Endothelial cell of umbilical vein (primary cell): ENCODE data around the gene MAP3K4. TPM values are rescaled to one million over a fixed set of nuclear protein-coding genes. Genes with fewer than 3 reads are reported as not detected.

Source experiments
- BruUV-seq: library from RNA; stranded (reverse); fragments of 400-500 nt; replicated peaks from 2 replicates; lab custom pipeline; 2021; lab: Mats Ljungman, UMichigan
- CTCF ChIA-PET: fragments of 300-600, 350-600 bp; sonication (Branson Sonifier 250); formaldehyde crosslinking; loops from one replicate; lab custom pipeline; 2021; ENCODE audit warnings: antibody characterized with exemption, inconsistent platforms; lab: Charles Lee
- POLR2A ChIA-PET: fragments of 300-600, 350-600 bp; sonication (Branson Sonifier 250); formaldehyde crosslinking; loops from one replicate; lab custom pipeline; 2021; ENCODE audit warnings: antibody characterized with exemption, inconsistent platforms; lab: Charles Lee
- DNase-seq: peaks from one replicate; pipeline ENCODE4 v3.0.0-alpha.2; 2011; ENCODE audit warnings: low read depth, low spot score
- FAIRE-seq: peaks from 2 replicates; lab custom pipeline; 2011; peaks lifted over from hg19 to GRCh38; lab: Jason Lieb, UNC
- H2AFZ ChIP-seq: 2 replicates; pipeline ENCODE4 v1.6.0; 2012; ENCODE audit warnings: low read depth, low read length, control low read depth, inconsistent platforms
- H3K27ac ChIP-seq: 2 replicates; pipeline ENCODE4 v1.5.1; 2011; ENCODE audit warnings: low read depth, mild to moderate bottlenecking, control low read depth, low read length, moderate library complexity; ENCODE audit not compliant: insufficient read depth
- H3K27me3 ChIP-seq, 2 experiments: 2 replicates each; pipeline versions ENCODE4 v1.6.0 to v1.6.1; 2011; ENCODE audit warnings: low read length in 2 of 2, mixed read lengths in 1 of 2; ENCODE audit not compliant: control insufficient read depth in 2 of 2, insufficient read depth in 2 of 2
- H3K36me3 ChIP-seq, 2 experiments: 2 replicates in 1 of 2; 3 replicates in 1 of 2; pipeline ENCODE4 v1.5.1; 2011; ENCODE audit warnings: low read length in 2 of 2, mild to moderate bottlenecking in 1 of 2, moderate library complexity in 1 of 2; ENCODE audit not compliant: control insufficient read depth in 2 of 2, insufficient read depth in 2 of 2; ENCODE audit errors: extremely low read depth in 1 of 2
- H3K4me1 ChIP-seq: 3 replicates; pipeline ENCODE4 v1.5.1; 2011; ENCODE audit warnings: mild to moderate bottlenecking, low read length; ENCODE audit not compliant: control insufficient read depth, insufficient read depth; ENCODE audit errors: extremely low read depth
- H3K4me2 ChIP-seq: 2 replicates; pipeline ENCODE4 v1.6.1; 2011; ENCODE audit warnings: low read length, control low read depth, mixed read lengths; ENCODE audit not compliant: insufficient read depth
- H3K4me3 ChIP-seq, 3 experiments: fragments of 200-600 bp in 1 of 3; sonication (generic), shearing (Covaris generic) in 1 of 3; replicated peaks in 1 of 3; 2 replicates each; pipeline ENCODE4 v1.5.1; 2011 to 2016; ENCODE audit warnings: control low read depth in 3 of 3, low read length in 3 of 3, mild to moderate bottlenecking in 2 of 3, inconsistent platforms in 1 of 3, low read depth in 1 of 3, moderate library complexity in 1 of 3; ENCODE audit not compliant: insufficient read depth in 1 of 3
- H3K79me2 ChIP-seq: 2 replicates; pipeline ENCODE4 v1.6.0; 2012; ENCODE audit warnings: low read length, inconsistent platforms; ENCODE audit not compliant: control insufficient read depth, insufficient read depth
- H3K9ac ChIP-seq: replicated peaks from 2 replicates; pipeline ENCODE3; 2011; ENCODE audit warnings: low read length, control low read depth; ENCODE audit not compliant: insufficient read depth; ENCODE audit errors: extremely low read depth
- H3K9me1 ChIP-seq: replicated peaks from 3 replicates; pipeline ENCODE4 v1.6.0; 2011; ENCODE audit warnings: mild to moderate bottlenecking, low read length; ENCODE audit not compliant: control insufficient read depth, insufficient read depth; ENCODE audit errors: extremely low read depth
- H3K9me3 ChIP-seq: replicated peaks from 2 replicates; pipeline ENCODE4 v1.5.1; 2012; ENCODE audit warnings: low read length, inconsistent platforms; ENCODE audit not compliant: control insufficient read depth, insufficient read depth
- H4K20me1 ChIP-seq: replicated peaks from 2 replicates; pipeline ENCODE3; 2011; ENCODE audit warnings: mild to moderate bottlenecking, low read length; ENCODE audit not compliant: control insufficient read depth, insufficient read depth; ENCODE audit errors: extremely low read depth
- CTCF ChIP-seq, 2 donors: IDR thresholded peaks; 1 replicate in 1 of 2; 2 replicates in 1 of 2; pipeline ENCODE4 v1.5.1; 2011; ENCODE audit warnings: low read length in 2 of 2, mild to moderate bottlenecking in 2 of 2, moderate library complexity in 2 of 2, control low read depth in 1 of 2, inconsistent platforms in 1 of 2, low read depth in 1 of 2; ENCODE audit not compliant: insufficient read depth in 1 of 2; ENCODE audit errors: extremely low read depth in 1 of 2
- FOS ChIP-seq: IDR thresholded peaks from 2 replicates; pipeline ENCODE4 v1.6.1; 2011; ENCODE audit warnings: mild to moderate bottlenecking, low read length, moderate library complexity, borderline replicate concordance; ENCODE audit not compliant: insufficient read depth
- GATA2 ChIP-seq: IDR thresholded peaks from 2 replicates; pipeline ENCODE4 v1.7.0; 2011; ENCODE audit warnings: low read depth, mild to moderate bottlenecking, moderate library complexity, mixed read lengths, low read length; ENCODE audit not compliant: insufficient read length, insufficient read depth
- JUN ChIP-seq: IDR thresholded peaks from 2 replicates; pipeline ENCODE4 v1.6.1; 2011; ENCODE audit warnings: borderline replicate concordance, low read depth; ENCODE audit not compliant: insufficient read length, insufficient read depth
- MYC ChIP-seq: IDR thresholded peaks from one replicate; pipeline ENCODE4 v1.6.1; 2011; ENCODE audit warnings: mild to moderate bottlenecking, low read depth, low read length
- POLR2A ChIP-seq: IDR thresholded peaks from 2 replicates; pipeline ENCODE4 v1.6.1; 2012; ENCODE audit warnings: low read depth, mild to moderate bottlenecking, control low read depth, low read length
- POLR2AphosphoS5 ChIP-seq: IDR thresholded peaks from 2 replicates; pipeline ENCODE4 v1.6.1; 2012; ENCODE audit warnings: low read depth, mild to moderate bottlenecking, control low read depth, low read length, moderate library complexity; ENCODE audit not compliant: insufficient read depth
- dilution Hi-C: fragments of 300-500 bp; cut with MboI; formaldehyde crosslinking; loops from one replicate; pipeline ENCODE4 v1.15.0; 2019; ENCODE audit warnings: low sequenced_read_pairs; ENCODE audit not compliant: extremely low pct_ligation_motif_present
- intact Hi-C: fragments of 100-400 bp; cut with micrococcal nuclease; formaldehyde crosslinking; loops from one replicate; pipeline ENCODE4 v1.10.0; 2022
- polyA plus RNA-seq, 4 experiments: library from polyadenylated mRNA; depleted of rRNA in 3 of 4; stranded (reverse) in 3 of 4; unstranded in 1 of 4; fragments of >200 nt; gene quantifications; 2 replicates each; pipeline versions ENCODE4 v1.2.1 to v1.2.3, GENCODE V29; 2011 to 2012; ENCODE audit warnings: missing spikeins in 1 of 4
- total RNA-seq: library from RNA; stranded (reverse); gene quantifications from 2 replicates; pipeline ENCODE4 v1.2.3, GENCODE V29; 2021

The MAP3K4 gene
- total and polyA plus RNA-seq, 2 donors (not counting 3 experiments of a cell fraction or from before 2014, with no cell fraction given), result 10.8 to 42.3 TPM

- CTCF ChIA-PET, result interaction anchor here (0.7 to 7.8 kb wide), 4 partner anchors 10 to 219 kb away, joined by 3 to 142 read pairs (median 4); partner anchors contain the start of gene AGPAT4
- Histone ChIP-seq H3K9me3 (no peaks in the 10 kb centered on the region), H3K9me1 (no peaks in the 10 kb centered on the region), H3K9ac (no peak overlapping the region), H3K27ac (no peak overlapping the region), H3K79me2 (no peaks in the 10 kb centered on the region), H3K36me3 (peaks cover 0 to 2% of the 10 kb centered on the region in 2 experiments), H4K20me1 (no peaks in the 10 kb centered on the region), H3K4me3 (no peak overlapping the region), H3K27me3 (no peaks in the 10 kb centered on the region), H3K4me2 (no peak overlapping the region), H3K4me1 (no peaks in the 10 kb centered on the region), H2AFZ (no peak overlapping the region)
- DNase-seq (no peak), FAIRE-seq (no peak)
- TF ChIP-seq CTCF (IDR thresholded peaks at IDR 0.05; ENCODE audit: extremely low read depth in 1 of 2, insufficient read depth in 1 of 2, low read depth in 1 of 2, low read length in 2 of 2) (peak; percentile 15 to 54), JUN (no peak), POLR2A (no peak)
- POLR2A ChIA-PET, result no interaction called here
- dilution Hi-C loops, result no loop called here
- intact Hi-C loops, result loop anchor here (1.0 kb wide), 1 partner anchor 218 kb away; no protein-coding TSS in a partner anchor
- BruUV-seq, result no TSS peak
Observed at GRCh38 chr6:161152907-161153662, 161.5 kb downstream of the MAP3K4 start.

GRCh38 chr6:161153725-161154124, 162.2 kb downstream of the MAP3K4 start:
- no peak overlapping the region for H3K27ac ChIP-seq
- no peak for FAIRE-seq
- no peaks in the 10 kb centered on the region for H3K27me3 ChIP-seq
- no peaks in the 10 kb centered on the region for H3K79me2 ChIP-seq
- H3K36me3 ChIP-seq, result peaks cover 0 to 2% of the 10 kb centered on the region in 2 experiments
- no TSS peak for BruUV-seq
- no peaks in the 10 kb centered on the region for H3K9me3 ChIP-seq
- no peaks in the 10 kb centered on the region for H3K4me1 ChIP-seq
- POLR2A ChIA-PET, result no interaction called here
- H3K9me1 ChIP-seq, result no peaks in the 10 kb centered on the region
- intact Hi-C loops, result loop anchor here (1.0 kb wide), 1 partner anchor 218 kb away; no protein-coding TSS in a partner anchor
- CTCF ChIA-PET, result interaction anchor here (0.7 to 7.8 kb wide), 3 partner anchors 13 to 218 kb away, joined by 3 to 142 read pairs (median 4); partner anchors contain the start of gene AGPAT4
- no peak overlapping the region for H3K4me3 ChIP-seq
- TF ChIP-seq MYC (no peak), JUN (no peak), GATA2 (no peak), POLR2AphosphoS5 (no peak), FOS (no peak), CTCF (IDR thresholded peaks at IDR 0.05; ENCODE audit: extremely low read depth in 1 of 2, insufficient read depth in 1 of 2, low read depth in 1 of 2, low read length in 2 of 2) (no peak)
- dilution Hi-C loops, result no loop called here
- no peaks in the 10 kb centered on the region for H4K20me1 ChIP-seq
- no peak for DNase-seq
- no peak overlapping the region for H3K4me2 ChIP-seq
- H3K9ac ChIP-seq, result no peak overlapping the region
- H2AFZ ChIP-seq, result no peak overlapping the region
